Activated T-helper 1 cell treated with Interleukin-2 at 50 U/mL for 16 hours (primary cell): ENCODE data around the gene ZRANB1.

Experiments used
- DNase-seq: peaks from one replicate; pipeline ENCODE4 v3.0.0-alpha.2; 2020; ENCODE audit warnings: low read depth

ZRANB1 gene

DNA sequence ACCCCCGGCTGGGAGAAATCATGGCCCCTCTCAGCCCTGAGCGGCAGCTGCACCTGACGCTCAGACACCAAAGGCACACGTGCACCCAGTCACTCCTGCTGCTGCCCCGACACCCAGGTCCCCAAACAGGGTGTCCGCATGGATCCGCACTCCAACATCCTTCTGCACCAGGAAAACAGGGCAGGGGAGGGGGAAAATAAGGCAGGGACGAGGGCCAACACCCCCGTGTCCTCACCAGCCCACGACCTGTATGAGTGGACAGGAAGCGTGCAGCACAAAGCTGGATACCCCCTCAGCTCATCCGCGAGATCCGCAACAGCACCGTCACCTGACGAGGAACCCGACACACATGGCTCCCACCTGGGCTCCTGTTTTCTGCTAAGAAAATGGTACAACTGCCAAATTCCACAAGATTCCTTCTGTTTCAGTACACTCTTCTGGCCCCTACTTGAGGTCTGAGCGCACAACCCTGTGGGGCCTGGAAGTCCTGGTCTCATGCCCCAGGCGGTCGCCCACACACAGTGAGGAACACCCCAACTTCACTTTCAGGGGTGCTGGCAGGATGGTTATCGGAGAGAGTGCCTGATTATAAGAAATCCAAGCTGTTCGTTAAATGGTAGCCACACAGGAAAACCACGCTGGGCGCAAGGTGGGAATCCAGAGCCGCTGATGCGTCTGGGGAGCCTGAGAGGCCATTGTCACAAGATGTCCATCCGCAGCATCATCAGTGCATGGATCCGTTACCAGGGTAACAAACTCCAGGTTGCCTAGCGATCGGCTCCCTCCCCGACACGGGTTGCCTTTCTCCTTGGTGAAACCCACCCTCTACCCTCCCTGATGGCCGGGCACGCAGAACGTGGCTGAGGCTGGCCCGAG lies 63.6 kb downstream of the ZRANB1 start:
- no peak for DNase-seq

DNA sequence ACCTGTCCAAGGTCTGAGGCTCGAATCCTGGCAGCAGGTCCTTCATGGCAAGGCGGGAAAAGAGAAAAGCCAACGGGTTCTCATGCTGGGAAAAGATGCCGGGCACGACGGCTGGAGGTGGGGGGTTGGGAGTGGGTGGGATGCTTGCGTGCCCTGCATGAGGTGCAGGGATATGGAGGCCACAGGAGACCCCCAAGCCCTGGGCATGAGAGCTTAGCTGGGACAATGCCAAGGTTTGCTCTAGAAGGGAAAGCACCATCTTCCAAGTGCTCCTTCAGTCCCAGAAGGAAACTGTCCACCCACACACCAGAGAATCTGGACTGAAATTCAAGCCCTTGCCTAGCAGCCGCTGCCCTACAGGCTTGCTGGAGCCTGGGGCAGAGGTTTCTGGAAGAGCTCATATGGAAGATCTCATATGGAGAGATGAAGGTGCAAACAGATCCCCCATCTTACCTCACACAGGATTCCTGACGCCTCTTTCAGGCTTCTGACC lies 64.3 kb downstream of the ZRANB1 start:
- no peak for DNase-seq

DNA sequence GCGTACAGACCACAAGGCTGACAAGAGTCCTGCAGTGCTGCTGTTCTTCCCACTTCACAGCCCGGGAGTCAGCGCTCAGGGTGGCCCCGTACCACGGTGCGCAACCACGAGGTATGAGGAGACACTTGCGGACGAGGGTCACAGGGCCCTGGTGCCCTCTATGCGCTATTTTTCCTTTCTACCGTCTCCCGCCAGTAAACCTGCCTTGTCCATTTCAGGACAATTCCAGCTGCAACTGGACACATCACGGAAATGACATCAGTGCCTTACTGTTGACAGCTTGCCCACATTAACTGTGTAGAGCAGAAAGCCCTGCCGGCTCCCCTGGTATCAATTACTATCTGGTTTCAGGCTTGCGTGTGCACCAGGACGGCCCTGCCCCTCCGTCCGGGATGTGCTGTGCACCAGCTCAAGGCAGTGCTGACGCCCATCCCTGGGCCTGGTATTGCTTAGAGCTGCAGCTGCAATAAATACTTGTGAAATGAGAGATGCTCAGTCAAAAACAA lies 65.1 kb downstream of the ZRANB1 start:
- DNase-seq: no peak

DNA sequence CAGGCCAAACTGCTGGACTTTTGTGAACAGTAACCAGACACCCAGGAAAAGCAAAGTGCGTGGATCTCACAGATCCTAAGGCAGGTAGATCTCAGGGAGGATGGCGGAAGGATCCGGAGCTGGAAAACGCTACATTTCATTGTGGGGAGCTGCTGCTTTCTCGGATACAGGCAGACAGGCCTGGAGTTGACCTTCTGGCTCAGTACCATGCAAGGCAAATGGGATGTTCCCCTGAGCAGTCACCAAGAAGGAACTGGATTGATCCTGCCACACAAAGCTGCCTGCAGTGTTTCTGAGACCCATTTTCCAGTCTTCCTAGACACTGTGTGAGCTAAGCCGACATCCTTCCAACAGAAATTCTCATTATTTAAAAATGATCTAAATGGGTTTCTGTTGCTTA lies 65.5 kb downstream of the ZRANB1 start:
- DNase-seq: no peak

DNA sequence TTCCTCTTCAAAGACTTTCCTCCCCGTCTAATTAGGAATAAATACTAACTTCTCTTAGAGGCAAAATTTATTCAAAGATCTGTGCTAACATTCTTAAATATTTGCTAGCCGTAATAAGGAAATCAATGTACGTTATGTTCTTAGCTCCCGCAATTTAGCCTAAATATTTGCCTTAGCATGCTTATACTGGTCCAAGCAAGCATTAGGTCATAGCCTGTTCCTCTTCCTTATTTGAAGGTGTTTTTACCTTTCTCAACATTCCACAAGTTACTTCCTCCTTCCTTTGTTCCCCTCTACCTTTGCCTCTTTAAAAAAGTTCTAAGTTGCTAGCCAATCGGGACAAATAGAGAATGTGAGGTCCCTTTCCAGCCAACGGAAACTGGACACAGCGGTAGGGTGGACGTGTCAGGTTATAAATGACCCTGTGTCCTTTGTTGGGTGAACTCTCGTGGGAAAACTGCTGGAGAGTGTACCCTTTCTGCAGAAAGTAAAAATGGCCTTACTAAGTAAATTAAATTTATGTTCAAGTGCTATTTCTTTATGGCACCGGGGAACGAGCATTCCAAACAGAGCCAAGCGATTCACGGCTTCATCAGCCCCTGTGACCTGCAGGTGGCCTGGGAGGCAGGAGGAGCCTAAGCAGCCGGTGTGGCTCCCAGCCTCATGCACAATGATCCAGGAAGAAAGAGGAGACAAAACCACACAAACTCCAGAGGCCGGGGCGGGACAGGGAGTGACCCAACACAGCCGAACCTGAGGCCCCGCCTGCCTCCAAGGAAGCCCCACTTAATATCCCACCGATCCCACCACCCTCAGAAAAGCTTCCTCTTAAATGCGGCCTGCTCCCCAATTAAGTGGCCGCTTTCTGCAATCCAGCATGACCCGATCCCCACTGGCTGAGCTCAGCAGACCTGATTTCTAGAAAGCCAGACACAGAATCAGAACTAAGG lies 67.0 kb downstream of the ZRANB1 start:
- no peak for DNase-seq

DNA sequence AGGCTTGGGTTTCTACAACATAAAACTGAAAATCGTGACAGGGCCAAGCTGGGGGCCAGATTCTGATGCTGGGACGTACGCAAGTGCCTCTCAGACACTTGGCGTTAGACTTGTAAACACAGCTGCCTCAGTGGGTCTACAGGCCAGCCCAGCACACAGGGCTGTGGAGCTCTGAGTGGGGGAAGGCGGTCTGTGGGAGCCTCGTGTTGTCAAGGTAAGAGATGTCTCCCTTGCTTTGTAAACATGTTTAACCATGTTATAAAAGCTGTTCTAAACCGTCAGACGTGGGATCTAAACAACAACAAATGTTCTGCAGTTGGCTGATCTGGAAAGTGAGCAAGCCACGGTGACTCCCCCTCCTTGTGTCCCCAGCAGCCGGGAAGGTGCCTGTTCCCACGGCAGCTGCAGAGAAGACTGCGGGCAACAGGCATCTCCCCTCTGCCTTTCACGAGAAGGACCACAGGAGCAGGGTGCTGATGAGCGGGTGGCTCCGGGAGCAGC lies 67.8 kb downstream of the ZRANB1 start:
- DNase-seq: no peak

DNA sequence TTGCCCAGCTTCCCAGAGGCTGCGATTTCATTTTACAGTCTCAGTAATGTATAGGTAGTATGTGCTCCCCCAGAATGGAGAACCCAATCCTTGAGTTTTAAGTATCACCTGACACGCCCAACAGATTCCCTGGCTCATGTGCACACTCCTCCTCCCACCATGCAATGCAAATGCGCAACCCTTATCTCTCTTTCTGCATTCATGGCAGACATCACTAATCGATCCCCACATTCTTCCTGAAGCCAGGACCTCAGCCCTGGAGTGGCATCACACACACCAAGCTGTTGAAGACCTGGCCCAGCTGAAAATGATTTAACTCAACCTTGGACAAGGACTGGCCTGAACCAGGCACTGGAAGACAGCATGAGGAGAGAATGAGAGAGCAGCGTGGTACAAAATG lies 68.4 kb downstream of the ZRANB1 start:
- DNase-seq: no peak

DNA sequence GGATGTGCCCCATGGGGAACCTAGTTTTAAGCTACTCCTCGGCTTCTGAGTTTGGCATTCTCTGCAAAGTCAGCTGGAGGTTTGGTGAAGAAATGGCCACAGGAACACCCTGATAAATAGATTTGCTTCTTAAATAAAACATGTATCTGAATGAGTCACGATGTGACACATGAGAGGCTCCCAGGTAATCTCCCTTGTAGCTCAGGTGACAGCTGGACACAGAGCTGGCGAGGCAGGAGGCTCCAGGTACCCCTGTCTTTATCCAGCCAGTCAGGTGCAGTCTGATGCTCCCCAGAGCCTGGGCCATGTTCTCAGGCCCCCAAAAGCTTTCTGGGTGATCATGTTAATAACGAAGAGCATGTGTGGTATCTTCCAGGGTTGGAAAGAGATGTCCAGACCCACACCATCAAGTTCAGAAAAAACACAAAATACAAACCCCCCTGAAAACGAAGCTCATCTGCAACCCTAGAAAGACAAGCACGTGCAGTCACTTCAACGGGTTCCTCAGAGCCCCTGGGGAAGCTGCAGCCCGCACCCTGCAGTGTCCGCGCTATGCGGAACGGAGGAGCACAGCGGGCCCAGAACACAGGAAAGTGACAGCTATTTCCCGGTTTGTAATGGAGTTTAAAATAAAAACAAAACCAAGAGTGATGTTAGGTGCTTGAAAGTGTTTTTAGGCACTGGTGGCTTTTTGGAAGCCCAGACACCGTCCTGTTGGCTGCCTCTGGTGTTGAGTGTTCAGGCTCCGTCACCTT lies 69.4 kb downstream of the ZRANB1 start:
- no peak for DNase-seq

DNA sequence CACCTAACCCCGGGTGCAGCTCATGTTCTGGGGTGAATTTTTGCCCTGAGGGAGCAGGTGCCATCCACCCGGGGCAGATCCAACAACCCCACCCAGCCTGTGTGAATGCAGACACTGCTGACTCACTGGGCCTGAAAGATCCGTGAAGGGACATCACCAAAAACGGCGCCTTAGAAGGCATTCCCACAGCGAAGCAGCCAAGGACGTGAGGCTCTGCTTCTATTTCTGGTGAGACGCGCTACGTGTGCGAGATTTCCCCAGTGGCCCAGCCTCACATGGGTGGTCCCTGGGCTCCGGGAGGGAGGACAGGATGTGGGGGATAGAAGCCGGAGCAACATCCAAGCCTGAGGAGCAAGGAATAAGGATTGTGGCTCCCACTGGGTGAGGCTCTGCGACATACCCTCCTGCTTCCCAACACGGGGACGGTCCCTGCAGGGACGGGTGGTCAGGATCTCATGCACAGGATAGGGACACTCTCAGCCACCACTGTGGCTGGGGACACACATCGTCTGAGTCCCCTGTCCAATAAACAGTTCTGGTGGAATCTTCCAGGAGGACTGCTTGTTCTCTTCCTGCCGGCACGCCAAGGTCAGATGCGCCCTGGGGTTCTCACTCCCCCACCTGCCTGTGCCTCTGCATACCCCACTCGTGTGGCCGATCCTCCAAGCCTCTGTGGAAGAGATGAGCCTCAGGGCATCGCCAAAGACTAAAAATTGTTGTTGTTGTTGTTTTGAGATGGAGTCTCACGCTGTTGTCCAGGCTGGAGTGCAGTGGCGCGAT lies 70.2 kb downstream of the ZRANB1 start:
- no peak for DNase-seq

DNA sequence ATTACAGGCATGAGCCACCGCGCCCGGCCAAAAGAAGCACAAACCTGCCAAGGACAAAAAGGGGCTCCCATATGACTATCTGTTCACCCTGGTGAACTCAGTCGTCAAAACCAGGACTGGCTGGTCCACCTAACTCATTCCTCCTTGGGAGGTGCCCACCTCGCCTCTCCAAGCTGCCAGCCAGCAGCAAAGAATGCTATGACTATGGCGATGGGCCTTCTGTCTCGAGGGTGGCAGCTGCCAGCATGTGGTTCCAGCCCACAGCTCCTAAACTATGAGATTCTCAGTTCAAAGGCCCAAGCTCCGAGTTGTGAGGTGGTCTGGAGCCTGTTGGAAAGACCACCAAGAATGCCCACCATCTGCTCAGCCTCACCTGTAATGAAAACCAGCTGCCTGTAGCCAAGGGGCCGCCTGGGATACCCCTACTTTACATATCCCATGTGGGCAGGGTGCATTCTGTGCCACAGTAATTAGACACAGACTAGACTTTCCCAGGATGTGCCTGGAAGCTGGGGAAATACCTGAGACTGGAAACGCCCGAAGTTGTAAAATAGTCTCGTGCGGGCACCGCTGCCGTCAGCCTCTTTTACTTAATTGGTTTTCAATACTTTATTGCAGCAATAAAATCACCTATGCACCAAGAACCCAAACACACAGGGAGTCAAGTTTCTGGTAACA lies 71.1 kb downstream of the ZRANB1 start:
- no peak for DNase-seq

DNA sequence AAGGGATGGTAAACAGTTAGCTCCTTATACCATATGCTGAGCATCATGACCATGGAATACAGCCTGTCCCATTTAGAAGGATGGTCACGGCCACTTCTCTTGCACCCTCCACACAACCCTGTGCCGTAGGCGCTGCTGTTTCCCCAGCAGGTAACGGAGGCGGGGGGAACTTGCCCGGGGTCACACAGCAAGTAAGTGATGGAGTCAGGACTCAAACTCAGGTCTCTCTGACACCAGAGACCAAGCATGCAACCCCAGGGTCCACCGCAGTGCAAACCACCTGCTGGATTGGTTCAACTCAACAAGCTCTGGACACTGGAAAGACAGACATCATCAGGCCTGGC lies 71.6 kb downstream of the ZRANB1 start:
- DNase-seq: no peak

DNA sequence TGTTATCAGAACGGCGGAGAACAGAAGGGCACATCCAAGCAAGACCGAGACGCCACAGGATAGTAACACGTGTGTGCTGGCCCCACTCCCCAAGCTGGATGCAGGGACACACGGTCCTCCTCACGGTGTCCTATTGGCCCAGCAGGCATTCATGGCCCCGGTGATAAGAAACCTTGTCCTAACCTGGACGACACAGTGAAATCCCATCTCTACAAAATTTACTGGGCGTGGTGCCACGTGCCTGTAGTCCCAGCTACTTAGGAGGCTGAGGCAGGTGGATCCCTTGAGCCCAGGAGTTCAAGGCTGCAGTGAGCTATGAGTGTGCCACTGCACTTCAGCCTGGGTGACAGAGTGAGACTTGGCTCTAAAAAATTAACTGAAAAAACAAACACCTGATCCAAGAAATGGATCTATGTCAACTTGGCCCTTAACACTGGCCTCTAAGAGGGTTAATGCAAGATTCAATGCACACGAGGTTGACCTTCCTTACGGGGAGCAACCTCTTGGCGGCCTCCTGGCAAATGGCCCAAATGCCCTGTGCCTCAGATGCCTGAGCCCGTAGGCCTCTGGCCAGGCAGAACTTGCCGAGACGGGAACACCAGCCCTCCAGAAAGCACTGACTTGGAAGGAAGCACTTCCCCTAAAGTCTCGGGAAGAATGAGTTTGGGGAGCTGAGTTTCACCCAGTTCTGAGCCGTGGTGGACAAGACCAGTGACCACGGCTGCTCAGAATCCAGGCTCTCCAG lies 72.3 kb downstream of the ZRANB1 start:
- no peak for DNase-seq

DNA sequence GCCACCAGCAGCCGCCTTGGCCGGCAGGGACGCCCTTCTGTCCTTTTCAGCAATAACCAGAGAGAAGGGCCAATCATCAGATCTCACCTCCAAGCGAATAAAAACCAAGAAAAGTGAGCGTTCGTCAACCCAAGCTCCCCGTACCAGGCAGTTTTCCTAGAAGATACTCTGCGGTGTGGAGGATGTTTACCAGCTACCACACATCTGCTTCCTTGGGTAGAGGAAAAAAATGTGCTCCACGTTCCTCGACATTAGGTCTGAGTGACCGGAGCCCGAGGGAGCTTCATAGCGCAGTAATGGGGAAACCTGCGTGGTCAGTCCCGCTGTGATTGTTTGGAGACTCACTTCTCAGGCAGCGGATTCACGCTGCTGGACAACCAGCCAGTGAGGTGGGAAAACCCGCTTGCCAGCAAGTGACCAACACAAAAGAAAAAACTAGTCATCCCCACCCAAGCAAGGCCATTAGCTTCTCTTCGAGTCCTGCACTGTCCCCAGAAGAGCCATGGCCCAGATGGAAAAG lies 73.0 kb downstream of the ZRANB1 start:
- no peak for DNase-seq

DNA sequence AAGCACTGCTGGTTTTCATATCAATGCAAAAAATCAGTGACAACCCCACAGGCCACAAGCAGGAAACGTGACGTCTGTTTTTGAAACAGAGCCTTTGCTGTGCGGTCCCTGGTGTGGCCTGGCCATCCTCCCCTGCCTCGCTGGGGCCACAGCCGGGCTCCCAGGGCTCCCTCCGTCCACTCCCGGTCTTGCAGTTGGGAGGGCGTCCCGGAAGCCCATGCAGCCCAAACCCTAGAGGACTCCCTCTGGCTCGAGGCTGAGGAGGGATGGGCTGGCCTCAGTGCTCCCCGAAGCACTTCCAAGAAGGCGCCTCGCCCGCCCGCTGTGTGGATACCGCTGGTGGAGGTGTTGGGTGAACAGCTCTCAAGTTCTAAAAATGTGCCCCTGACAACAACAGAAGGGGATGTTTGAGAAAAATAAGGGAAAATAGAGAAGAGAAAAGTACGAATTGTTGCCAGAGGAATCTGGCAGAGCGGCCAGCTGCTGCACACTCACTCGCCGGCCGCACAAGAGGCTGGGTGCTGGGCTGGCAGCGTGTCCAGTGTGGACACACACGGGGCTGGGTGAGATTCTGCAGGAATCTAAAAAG lies 73.5 kb downstream of the ZRANB1 start:
- no peak for DNase-seq

DNA sequence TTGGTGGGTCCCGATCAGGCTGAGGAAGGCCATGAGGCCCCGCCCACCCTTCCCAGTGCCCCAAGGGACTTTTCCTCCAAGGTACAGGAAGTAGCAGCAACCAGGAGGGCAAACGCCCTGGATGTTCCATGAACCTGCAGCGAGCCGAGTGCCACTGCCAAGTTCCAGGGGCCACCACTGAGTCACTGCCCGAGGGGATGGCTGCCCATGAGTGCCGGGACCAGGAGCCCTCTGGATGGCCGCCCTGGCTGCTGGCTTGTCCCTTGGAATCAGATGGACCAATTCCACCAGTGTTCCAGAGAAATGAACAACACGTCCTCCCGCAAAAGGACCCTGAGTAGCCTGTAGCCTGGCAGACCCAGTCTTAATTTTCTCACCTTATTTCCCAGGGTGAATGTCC lies 74.2 kb downstream of the ZRANB1 start:
- no peak for DNase-seq

DNA sequence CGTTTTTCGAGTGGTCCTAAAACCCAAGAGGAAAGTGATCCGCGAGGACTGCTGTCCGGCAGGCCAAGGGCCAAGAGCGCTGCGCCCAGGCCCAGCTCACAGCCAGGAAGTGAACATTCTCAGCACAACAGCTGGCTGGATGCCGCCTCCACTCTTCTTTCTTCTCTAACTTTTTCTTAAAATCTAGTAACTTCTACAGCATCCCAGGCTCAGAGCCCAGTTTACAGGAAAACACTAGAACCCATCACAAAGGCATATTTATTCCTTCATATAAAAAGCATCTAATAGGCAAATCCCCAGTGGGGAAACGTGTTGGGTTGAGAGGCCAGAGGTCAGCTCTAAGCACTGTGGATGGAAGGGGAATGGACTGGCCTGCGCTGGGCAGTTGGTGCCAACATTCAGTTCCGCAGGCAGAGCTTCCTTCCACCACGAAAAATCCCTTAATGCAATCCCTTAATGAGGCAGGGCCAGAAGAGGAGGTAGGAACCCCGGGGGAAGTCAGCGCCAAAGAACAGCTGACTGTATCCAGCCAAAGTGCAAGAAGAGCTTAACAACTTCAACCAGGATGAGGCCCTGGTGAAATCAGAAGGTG lies 74.8 kb downstream of the ZRANB1 start:
- DNase-seq: no peak

DNA sequence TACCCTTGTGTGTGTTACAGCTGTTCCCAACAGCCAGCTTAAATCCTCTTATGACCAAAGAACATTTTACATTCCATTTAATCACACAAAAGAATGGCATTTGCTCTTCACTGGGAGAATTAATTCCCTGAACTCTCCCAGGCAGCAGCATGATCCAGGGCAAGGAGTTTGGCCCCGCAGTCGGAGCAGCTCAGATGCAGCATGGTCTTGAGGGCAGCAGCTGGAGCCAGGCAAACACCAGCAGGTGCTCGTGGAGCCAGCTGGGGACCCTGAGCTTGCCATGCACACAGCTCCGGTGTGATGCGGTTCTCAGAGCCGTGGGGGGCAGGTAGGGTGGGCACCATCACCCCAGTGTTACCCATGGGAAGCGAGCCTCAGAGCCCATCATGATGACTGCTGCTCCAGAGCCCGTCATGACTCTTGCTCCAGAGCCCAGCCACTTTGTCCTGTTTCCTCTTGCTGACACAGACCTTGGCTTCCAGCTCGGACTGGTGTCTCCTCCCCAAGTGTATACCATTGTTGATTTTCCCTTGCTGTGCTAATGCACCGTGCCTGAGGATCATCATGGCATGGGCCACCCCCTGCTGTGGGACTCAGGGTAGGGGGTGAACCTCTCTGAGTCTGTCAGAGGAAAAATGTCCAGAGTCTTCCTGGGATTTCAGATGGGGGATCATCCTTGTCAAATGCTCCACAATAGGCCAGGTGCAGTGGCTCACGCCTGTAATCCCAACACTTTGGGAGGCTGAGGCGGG lies 75.8 kb downstream of the ZRANB1 start:
- no peak for DNase-seq

DNA sequence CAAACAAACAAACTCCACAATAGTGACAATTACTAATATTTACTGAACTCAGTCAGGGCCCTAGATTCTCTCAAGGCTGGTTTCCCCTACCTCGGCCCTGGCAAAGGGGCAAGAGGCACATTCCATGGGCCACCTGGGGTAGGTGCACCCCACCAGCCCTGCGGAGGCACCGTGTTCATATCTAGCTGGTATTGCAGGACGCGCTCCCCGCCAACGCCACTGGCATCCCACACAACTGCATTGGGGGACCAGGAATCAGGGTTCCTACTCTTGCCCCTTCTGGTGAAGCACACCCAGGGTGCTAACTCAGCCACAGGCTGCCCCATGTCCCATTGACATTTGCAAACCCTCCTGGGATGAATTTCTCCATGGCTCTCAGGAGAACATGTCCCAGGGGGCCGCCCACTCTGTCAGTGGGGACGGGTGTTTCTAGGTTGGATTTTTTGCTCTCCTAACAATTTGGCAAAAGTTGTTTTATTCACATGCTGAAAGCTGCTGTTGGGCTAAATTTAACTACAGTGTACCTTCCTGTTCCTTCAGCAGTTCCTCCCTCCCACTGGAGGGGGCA lies 76.7 kb downstream of the ZRANB1 start:
- no peak for DNase-seq
